Astrocyte of the spinal cord (primary cell): ENCODE results near the gene KLHL1.

Experiments used
- DNase-seq: peaks from one replicate; pipeline ENCODE4 v3.0.0; 2011; ENCODE audit warnings: low read depth, low spot score
- H3K4me3 ChIP-seq: 2 replicates; pipeline ENCODE4 v1.5.1; 2011; ENCODE audit warnings: low read depth, mild to moderate bottlenecking, low read length, moderate library complexity
- in situ Hi-C: cut with HindIII; loops from 2 replicates; pipeline ENCODE4 v1.10.0; 2017; ENCODE audit warnings: low sequenced_read_pairs
- TF ChIP-seq, protein P1 (sequence below): IDR thresholded peaks from 2 replicates; pipeline ENCODE4 v1.5.1; 2012; ENCODE audit warnings: low read depth, mild to moderate bottlenecking, low read length, inconsistent platforms

KLHL1 gene

DNA sequence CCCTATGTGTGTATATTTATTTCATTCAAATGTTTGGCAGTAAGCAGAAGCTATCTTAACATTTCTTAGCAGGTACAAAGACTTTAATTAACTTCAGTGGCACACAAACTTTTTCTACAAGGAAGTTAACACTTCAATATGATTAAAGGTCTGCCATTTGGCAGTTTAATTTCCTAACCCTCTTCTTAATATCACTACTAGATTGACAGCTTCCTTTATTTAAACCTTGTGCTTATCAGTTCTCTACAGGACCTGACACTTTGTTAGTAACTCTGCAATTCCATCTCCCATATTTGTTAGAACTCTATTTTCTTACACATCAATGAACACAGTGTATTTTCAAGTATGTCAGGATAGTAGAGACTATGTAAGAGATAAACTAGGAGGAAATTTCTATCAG lies 153.0 kb downstream of the KLHL1 start:
- in situ Hi-C loops = no loop called here
- TF ChIP-seq, protein P1, sequence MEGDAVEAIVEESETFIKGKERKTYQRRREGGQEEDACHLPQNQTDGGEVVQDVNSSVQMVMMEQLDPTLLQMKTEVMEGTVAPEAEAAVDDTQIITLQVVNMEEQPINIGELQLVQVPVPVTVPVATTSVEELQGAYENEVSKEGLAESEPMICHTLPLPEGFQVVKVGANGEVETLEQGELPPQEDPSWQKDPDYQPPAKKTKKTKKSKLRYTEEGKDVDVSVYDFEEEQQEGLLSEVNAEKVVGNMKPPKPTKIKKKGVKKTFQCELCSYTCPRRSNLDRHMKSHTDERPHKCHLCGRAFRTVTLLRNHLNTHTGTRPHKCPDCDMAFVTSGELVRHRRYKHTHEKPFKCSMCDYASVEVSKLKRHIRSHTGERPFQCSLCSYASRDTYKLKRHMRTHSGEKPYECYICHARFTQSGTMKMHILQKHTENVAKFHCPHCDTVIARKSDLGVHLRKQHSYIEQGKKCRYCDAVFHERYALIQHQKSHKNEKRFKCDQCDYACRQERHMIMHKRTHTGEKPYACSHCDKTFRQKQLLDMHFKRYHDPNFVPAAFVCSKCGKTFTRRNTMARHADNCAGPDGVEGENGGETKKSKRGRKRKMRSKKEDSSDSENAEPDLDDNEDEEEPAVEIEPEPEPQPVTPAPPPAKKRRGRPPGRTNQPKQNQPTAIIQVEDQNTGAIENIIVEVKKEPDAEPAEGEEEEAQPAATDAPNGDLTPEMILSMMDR = no peak
- no peak for DNase-seq
- no peak overlapping the region for H3K4me3 ChIP-seq

DNA sequence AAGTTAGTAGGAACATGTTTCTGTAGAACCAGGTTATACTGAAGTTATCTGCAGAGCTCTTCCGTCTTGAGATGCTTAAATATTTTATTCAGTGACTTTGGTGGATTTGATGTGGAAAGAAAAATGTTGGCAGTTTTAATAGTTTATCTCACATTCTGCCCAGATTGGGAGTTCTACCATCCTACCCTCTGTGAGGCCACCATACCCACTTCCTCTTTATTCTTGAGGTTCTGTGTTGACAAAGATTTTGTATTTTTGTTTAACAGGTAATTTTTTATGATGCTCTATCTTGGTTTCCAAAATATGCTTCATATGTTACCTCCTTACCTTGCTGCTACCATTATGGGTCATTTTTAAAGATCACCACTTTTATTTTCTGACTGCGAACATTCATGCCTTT lies 156.8 kb downstream of the KLHL1 start:
- DNase-seq = no peak
- in situ Hi-C loops = no loop called here
- H3K4me3 ChIP-seq = no peak overlapping the region
- TF ChIP-seq, protein P1 = no peak

DNA sequence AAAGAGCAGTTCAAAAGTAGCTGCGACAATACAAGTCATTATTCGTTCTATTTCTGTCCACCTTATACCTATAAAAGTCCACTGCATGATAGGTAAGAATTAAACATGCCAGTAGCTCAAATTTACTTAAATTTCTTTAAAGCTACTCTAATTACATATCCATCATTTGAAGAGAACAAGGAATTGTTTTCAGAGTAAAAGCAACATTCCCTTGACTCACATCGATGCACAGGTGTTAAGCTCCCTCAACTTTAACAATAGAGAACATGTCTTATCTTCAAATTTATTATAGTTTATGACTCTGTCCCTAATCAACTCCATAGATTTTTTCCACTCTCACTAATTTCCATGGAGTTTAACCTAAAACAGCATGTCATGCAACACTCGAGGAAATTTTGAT lies 158.1 kb downstream of the KLHL1 start:
- in situ Hi-C loops = no loop called here
- TF ChIP-seq, protein P1 = no peak
- no peak for DNase-seq
- H3K4me3 ChIP-seq = no peak overlapping the region

DNA sequence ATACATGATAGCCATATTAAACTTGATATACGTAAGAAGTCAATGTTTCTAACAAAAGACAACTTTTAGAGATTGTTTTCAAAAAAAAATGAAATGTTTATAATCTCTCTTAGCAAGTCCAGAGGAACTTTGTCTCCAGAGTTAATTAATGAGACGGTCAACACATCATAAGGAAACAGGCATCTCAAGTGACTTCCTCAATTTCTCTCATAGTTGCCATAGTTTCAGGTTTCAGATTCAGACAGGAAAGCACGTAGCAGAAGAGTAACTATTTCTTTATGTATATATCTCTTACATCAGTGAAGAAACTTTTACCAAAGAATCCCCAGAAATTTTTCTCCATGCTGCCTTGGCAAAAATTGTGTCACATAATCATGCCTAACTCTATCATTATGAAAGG lies 160.2 kb downstream of the KLHL1 start:
- in situ Hi-C loops = no loop called here
- DNase-seq = no peak
- TF ChIP-seq, protein P1 = no peak
- no peak overlapping the region for H3K4me3 ChIP-seq

DNA sequence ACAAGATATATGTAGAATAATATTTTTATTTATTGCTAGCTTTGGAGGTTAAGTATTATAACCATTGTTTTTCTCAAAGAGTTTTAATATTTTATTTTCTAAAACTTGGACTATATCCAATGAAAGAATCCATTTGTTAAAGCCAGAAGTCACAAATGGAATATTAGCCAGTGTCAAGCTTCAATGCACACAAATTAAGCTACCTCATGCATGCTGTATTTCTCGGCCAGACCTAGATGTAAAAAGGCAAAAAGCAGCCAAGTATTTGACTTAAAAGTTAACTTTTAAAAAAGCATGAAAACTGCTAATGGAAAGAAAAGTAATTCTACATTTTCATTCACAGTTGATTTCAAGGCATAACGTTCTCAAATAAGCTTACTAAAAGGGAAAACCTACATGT lies 160.7 kb downstream of the KLHL1 start:
- H3K4me3 ChIP-seq = no peak overlapping the region
- TF ChIP-seq, protein P1 = no peak
- in situ Hi-C loops = no loop called here
- no peak for DNase-seq

DNA sequence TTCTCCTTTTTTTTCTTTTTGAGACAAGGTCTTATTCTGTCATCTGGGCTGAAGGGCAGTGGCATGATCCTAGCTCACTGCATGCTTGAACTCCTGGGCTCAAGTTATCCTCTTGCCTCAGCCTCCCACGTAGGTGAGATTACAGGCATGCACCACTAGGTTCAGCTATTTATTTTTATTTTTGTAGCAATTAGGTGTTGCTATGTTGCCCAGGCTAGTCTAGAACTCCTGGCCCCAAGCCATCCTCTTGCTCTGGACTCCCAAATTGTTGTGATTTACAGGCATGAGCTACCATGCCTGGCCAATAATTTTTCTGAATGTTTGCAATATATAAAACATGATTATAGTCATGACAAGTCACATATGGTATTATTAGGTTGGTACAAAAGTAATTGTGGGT lies 161.7 kb downstream of the KLHL1 start:
- no peak for DNase-seq
- no peak overlapping the region for H3K4me3 ChIP-seq
- in situ Hi-C loops = no loop called here
- TF ChIP-seq, protein P1 = no peak

DNA sequence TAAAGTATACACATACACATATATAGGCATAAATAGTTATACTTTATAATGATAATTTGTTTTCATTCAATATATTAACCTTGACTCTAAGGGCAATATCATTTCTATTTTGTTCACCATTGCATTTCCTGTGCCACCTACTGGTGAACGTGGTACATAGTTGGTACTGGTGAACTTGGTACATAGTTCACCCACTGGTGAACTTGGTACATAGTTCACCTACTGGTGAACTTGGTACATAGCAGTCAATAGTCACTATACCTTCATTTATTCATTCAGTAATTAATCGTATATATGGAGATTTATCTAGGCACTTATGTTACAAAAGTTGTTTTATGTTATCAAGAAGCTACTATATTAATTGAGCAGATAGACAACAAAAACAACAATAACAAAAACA lies 173.2 kb downstream of the KLHL1 start:
- no peak overlapping the region for H3K4me3 ChIP-seq
- no peak for DNase-seq
- TF ChIP-seq, protein P1 = peak; percentile 34
- in situ Hi-C loops = no loop called here
